Measurements from ENCODE around the gene SLC25A21. TPM values are rescaled to one million over a fixed set of nuclear protein-coding genes. Genes with fewer than 3 reads are reported as not detected.
"Not testable (repeated sequence)": the region's sequence is repeated elsewhere in the genome, so short reads cannot be mapped to it uniquely, and the experiment has no call there.

SLC25A21 gene
- total RNA-seq, 2 experiments from 2014 or later: not detected

- CTCF ChIA-PET: no interaction called here
- Mint-ChIP-seq H3K4me1 (ENCODE audit: low read depth) (no peaks in the 10 kb centered on the region), H3K4me3 (no peak overlapping the region), H3K9me3 (peaks cover 3% of the 10 kb centered on the region), H3K36me3 (ENCODE audit: low read depth) (no peaks in the 10 kb centered on the region), H3K27me3 (ENCODE audit: low read depth) (peaks cover 2% of the 10 kb centered on the region), H3K27ac (no peak overlapping the region)
- no peak for DNase-seq
- intact Hi-C loops (cut with micrococcal nuclease): no loop called here
Measured at GRCh38 chr14:36874396-36875138, 297.8 kb downstream of the SLC25A21 start.

GRCh38 chr14:36870776-36871175 lies 301.6 kb downstream of the SLC25A21 start:
- CTCF ChIA-PET: no interaction called here
- no peak for DNase-seq
- H3K4me3 Mint-ChIP-seq: no peak overlapping the region
- peaks cover 6% of the 10 kb centered on the region for H3K9me3 Mint-ChIP-seq
- intact Hi-C loops (cut with micrococcal nuclease): no loop called here
- no peaks in the 10 kb centered on the region for H3K27me3 Mint-ChIP-seq (ENCODE audit: low read depth)
- no peak overlapping the region for H3K27ac Mint-ChIP-seq
- H3K4me1 Mint-ChIP-seq (ENCODE audit: low read depth): no peaks in the 10 kb centered on the region
- H3K36me3 Mint-ChIP-seq (ENCODE audit: low read depth): no peaks in the 10 kb centered on the region

GRCh38 chr14:36869125-36869524 lies 303.3 kb downstream of the SLC25A21 start:
- Mint-ChIP-seq H3K36me3 (ENCODE audit: low read depth) (no peaks in the 10 kb centered on the region), H3K27me3 (ENCODE audit: low read depth) (peaks cover 3% of the 10 kb centered on the region), H3K4me3 (no peak overlapping the region), H3K4me1 (ENCODE audit: low read depth) (no peaks in the 10 kb centered on the region), H3K9me3 (peaks cover 6% of the 10 kb centered on the region), H3K27ac (no peak overlapping the region)
- CTCF ChIA-PET: no interaction called here
- DNase-seq: no peak
- intact Hi-C loops (cut with micrococcal nuclease): no loop called here

- Mint-ChIP-seq H3K27ac (no peak overlapping the region), H3K27me3 (ENCODE audit: low read depth) (peaks cover 3% of the 10 kb centered on the region), H3K4me3 (no peak overlapping the region), H3K9me3 (peaks cover 6% of the 10 kb centered on the region), H3K36me3 (ENCODE audit: low read depth) (no peaks in the 10 kb centered on the region), H3K4me1 (ENCODE audit: low read depth) (no peaks in the 10 kb centered on the region)
- no peak for DNase-seq
- CTCF ChIA-PET: no interaction called here
- intact Hi-C loops (cut with micrococcal nuclease): no loop called here
Measured at GRCh38 chr14:36866867-36867266, 305.5 kb downstream of the SLC25A21 start.

GRCh38 chr14:36863271-36863670 lies 309.1 kb downstream of the SLC25A21 start:
- CTCF ChIA-PET: no interaction called here
- H3K27ac Mint-ChIP-seq: no peak overlapping the region
- H3K4me3 Mint-ChIP-seq: no peak overlapping the region
- H3K36me3 Mint-ChIP-seq (ENCODE audit: low read depth): no peaks in the 10 kb centered on the region
- no peaks in the 10 kb centered on the region for H3K4me1 Mint-ChIP-seq (ENCODE audit: low read depth)
- no peak for DNase-seq
- H3K27me3 Mint-ChIP-seq (ENCODE audit: low read depth): peaks cover 3% of the 10 kb centered on the region
- peaks cover 6% of the 10 kb centered on the region for H3K9me3 Mint-ChIP-seq
- intact Hi-C loops (cut with micrococcal nuclease): no loop called here

- intact Hi-C loops (cut with micrococcal nuclease); H3K4me3 Mint-ChIP-seq; CTCF ChIA-PET; H3K4me1 Mint-ChIP-seq (ENCODE audit: low read depth); H3K9me3 Mint-ChIP-seq; H3K27me3 Mint-ChIP-seq (ENCODE audit: low read depth); DNase-seq; H3K36me3 Mint-ChIP-seq (ENCODE audit: low read depth); H3K27ac Mint-ChIP-seq: not testable (repeated sequence)
Measured at GRCh38 chr14:36862237-36862636, 310.2 kb downstream of the SLC25A21 start.

GRCh38 chr14:36860831-36861230 lies 311.6 kb downstream of the SLC25A21 start:
- Mint-ChIP-seq H3K36me3 (ENCODE audit: low read depth) (no peaks in the 10 kb centered on the region), H3K9me3 (peaks cover 2% of the 10 kb centered on the region), H3K27ac (no peak overlapping the region), H3K27me3 (ENCODE audit: low read depth) (peaks cover 3% of the 10 kb centered on the region), H3K4me1 (ENCODE audit: low read depth) (no peaks in the 10 kb centered on the region), H3K4me3 (no peak overlapping the region)
- intact Hi-C loops (cut with micrococcal nuclease): no loop called here
- no peak for DNase-seq
- CTCF ChIA-PET: no interaction called here

GRCh38 chr14:36859119-36859518 lies 313.3 kb downstream of the SLC25A21 start:
- Mint-ChIP-seq H3K4me3 (no peak overlapping the region), H3K27me3 (ENCODE audit: low read depth) (peaks cover 3% of the 10 kb centered on the region), H3K4me1 (ENCODE audit: low read depth) (no peaks in the 10 kb centered on the region), H3K27ac (no peak overlapping the region), H3K36me3 (ENCODE audit: low read depth) (no peaks in the 10 kb centered on the region), H3K9me3 (peaks cover 2% of the 10 kb centered on the region)
- no peak for DNase-seq
- CTCF ChIA-PET: no interaction called here
- intact Hi-C loops (cut with micrococcal nuclease): no loop called here

GRCh38 chr14:36857842-36858445 lies 314.5 kb downstream of the SLC25A21 start:
- Mint-ChIP-seq H3K9me3 (peaks cover under 1% of the 10 kb centered on the region), H3K4me3 (no peak overlapping the region), H3K27ac (no peak overlapping the region), H3K4me1 (ENCODE audit: low read depth) (no peaks in the 10 kb centered on the region), H3K27me3 (ENCODE audit: low read depth) (peaks cover 3% of the 10 kb centered on the region), H3K36me3 (ENCODE audit: low read depth) (no peaks in the 10 kb centered on the region)
- intact Hi-C loops (cut with micrococcal nuclease): no loop called here
- CTCF ChIA-PET: no interaction called here
- no peak for DNase-seq

- H3K36me3 Mint-ChIP-seq (ENCODE audit: low read depth): no peaks in the 10 kb centered on the region
- no peak overlapping the region for H3K27ac Mint-ChIP-seq
- H3K4me3 Mint-ChIP-seq: no peak overlapping the region
- H3K27me3 Mint-ChIP-seq (ENCODE audit: low read depth): peaks cover 3% of the 10 kb centered on the region
- intact Hi-C loops (cut with micrococcal nuclease): no loop called here
- no peaks in the 10 kb centered on the region for H3K9me3 Mint-ChIP-seq
- H3K4me1 Mint-ChIP-seq (ENCODE audit: low read depth): no peaks in the 10 kb centered on the region
- CTCF ChIA-PET: interaction anchor here (1.2 kb wide), 1 partner anchor 19 kb away, joined by 3 read pairs; no protein-coding TSS in a partner anchor
- no peak for DNase-seq
Measured at GRCh38 chr14:36857136-36857535, 315.3 kb downstream of the SLC25A21 start.

GRCh38 chr14:36856095-36856878 lies 316.1 kb downstream of the SLC25A21 start:
- Mint-ChIP-seq H3K27ac (no peak overlapping the region), H3K27me3 (ENCODE audit: low read depth) (peaks cover 3% of the 10 kb centered on the region), H3K36me3 (ENCODE audit: low read depth) (no peaks in the 10 kb centered on the region), H3K4me1 (ENCODE audit: low read depth) (no peaks in the 10 kb centered on the region), H3K9me3 (no peaks in the 10 kb centered on the region), H3K4me3 (no peak overlapping the region)
- CTCF ChIA-PET: interaction anchor here (1.2 kb wide), 1 partner anchor 20 kb away, joined by 3 read pairs; no protein-coding TSS in a partner anchor
- intact Hi-C loops (cut with micrococcal nuclease): no loop called here
- no peak for DNase-seq

- H3K4me3 Mint-ChIP-seq: no peak overlapping the region
- no peak for DNase-seq
- no peaks in the 10 kb centered on the region for H3K4me1 Mint-ChIP-seq (ENCODE audit: low read depth)
- H3K9me3 Mint-ChIP-seq: no peaks in the 10 kb centered on the region
- H3K27ac Mint-ChIP-seq: no peak overlapping the region
- intact Hi-C loops (cut with micrococcal nuclease): no loop called here
- no peaks in the 10 kb centered on the region for H3K36me3 Mint-ChIP-seq (ENCODE audit: low read depth)
- CTCF ChIA-PET: no interaction called here
- peaks cover 3% of the 10 kb centered on the region for H3K27me3 Mint-ChIP-seq (ENCODE audit: low read depth)
Measured at GRCh38 chr14:36855396-36855795, 317.0 kb downstream of the SLC25A21 start.
